OCI-LY1 (cell line): ENCODE results near the gene C9orf50.

Experiments
- H2AFZ ChIP-seq: fragments of 200-600 bp; sonication (generic), shearing (Covaris generic); 2 replicates; pipeline ENCODE4 v1.6.0; 2014; ENCODE audit warnings: antibody characterized with exemption, mild to moderate bottlenecking, low read length
- H3F3A ChIP-seq: fragments of 200-600 bp; sonication (generic), shearing (Covaris generic); 2 replicates; pipeline ENCODE4 v1.6.0; 2014; ENCODE audit warnings: mild to moderate bottlenecking, antibody characterized with exemption, low read length, moderate library complexity; ENCODE audit not compliant: insufficient read depth
- H3K27ac ChIP-seq: fragments of 200-600 bp; sonication (generic); 2 replicates; pipeline ENCODE4 v1.5.1; 2014; ENCODE audit warnings: low read length, mixed run types, mild to moderate bottlenecking, low read depth; ENCODE audit not compliant: poor library complexity, severe bottlenecking
- H3K27me3 ChIP-seq: fragments of 200-600 bp; sonication (generic); 2 replicates; pipeline ENCODE4 v1.6.0; 2014; ENCODE audit warnings: antibody characterized with exemption, mild to moderate bottlenecking, low read length, moderate library complexity; ENCODE audit not compliant: insufficient read depth
- H3K36me3 ChIP-seq: fragments of 200-600 bp; sonication (generic); 2 replicates; pipeline ENCODE4 v1.6.1; 2014; ENCODE audit warnings: mild to moderate bottlenecking, antibody characterized with exemption, low read length, moderate library complexity, mixed read lengths; ENCODE audit not compliant: insufficient read depth
- H3K4me1 ChIP-seq: fragments of 200-600 bp; sonication (generic); 2 replicates; pipeline ENCODE4 v1.5.1; 2014; ENCODE audit warnings: mild to moderate bottlenecking, low read length, moderate library complexity; ENCODE audit not compliant: insufficient read depth, severe bottlenecking
- H3K4me2 ChIP-seq: fragments of 200-600 bp; sonication (generic), shearing (Covaris generic); 2 replicates; pipeline ENCODE4 v1.6.1; 2014; ENCODE audit warnings: low read length
- H3K4me3 ChIP-seq: fragments of 200-600 bp; sonication (generic); 2 replicates; pipeline ENCODE4 v1.5.1; 2014; ENCODE audit warnings: low read length, low read depth, mild to moderate bottlenecking, mixed read lengths; ENCODE audit not compliant: poor library complexity, severe bottlenecking
- H3K79me2 ChIP-seq: fragments of 200-600 bp; shearing (Covaris generic); 2 replicates; pipeline ENCODE4 v1.6.1; 2016; ENCODE audit warnings: mixed run types, low read length, mixed read lengths; ENCODE audit not compliant: insufficient read depth
- H3K9ac ChIP-seq: fragments of 200-600 bp; sonication (generic), shearing (Covaris generic); 2 replicates; pipeline ENCODE4 v1.6.1; 2014; ENCODE audit warnings: mild to moderate bottlenecking, low read length, mixed read lengths
- H3K9me2 ChIP-seq: fragments of 200-600 bp; sonication (generic), shearing (Covaris generic); 2 replicates; pipeline ENCODE4 v1.6.1; 2014; ENCODE audit warnings: low read depth, mild to moderate bottlenecking, low read length, mixed read lengths
- H3K9me3 ChIP-seq: fragments of 200-600 bp; shearing (Covaris generic); 2 replicates; pipeline ENCODE4 v1.6.1; 2014; ENCODE audit warnings: low read length, mixed read lengths
- H4K20me1 ChIP-seq: fragments of 200-600 bp; sonication (generic), shearing (Covaris generic); 2 replicates; pipeline ENCODE4 v1.6.0; 2016; ENCODE audit warnings: mild to moderate bottlenecking, low read length; ENCODE audit not compliant: insufficient read depth
- CTCF ChIP-seq: fragments of 200-600 bp; sonication (generic), shearing (Covaris generic); IDR thresholded peaks from 2 replicates; pipeline ENCODE4 v1.5.1; 2017; ENCODE audit warnings: mild to moderate bottlenecking, antibody characterized with exemption, low read length, moderate library complexity, mixed read lengths
- EZH2 ChIP-seq: fragments of 200-600 bp; sonication (generic), shearing (Covaris generic); IDR thresholded peaks from 2 replicates; pipeline ENCODE4 v1.8.0; 2017; ENCODE audit warnings: borderline replicate concordance, mixed run types, mild to moderate bottlenecking, antibody characterized with exemption, low read length, moderate library complexity, mixed read lengths

The C9orf50 gene

GRCh38 chr9:129632460-129632859 is 11.6 kb upstream of the C9orf50 start:
- no peaks in the 10 kb centered on the region for H3K9me3 ChIP-seq
- no peak overlapping the region for H3K27ac ChIP-seq
- H3K27me3 ChIP-seq, result no peaks in the 10 kb centered on the region
- H3K79me2 ChIP-seq, result peaks cover 48% of the 10 kb centered on the region
- TF ChIP-seq CTCF (no peak), EZH2 (no peak)
- H3K4me3 ChIP-seq, result no peak overlapping the region
- no peaks in the 10 kb centered on the region for H3K9me2 ChIP-seq
- no peaks in the 10 kb centered on the region for H3F3A ChIP-seq
- H3K36me3 ChIP-seq, result peaks cover 91% of the 10 kb centered on the region
- no peak overlapping the region for H3K9ac ChIP-seq
- no peak overlapping the region for H2AFZ ChIP-seq
- peaks cover 19% of the 10 kb centered on the region for H3K4me1 ChIP-seq
- H4K20me1 ChIP-seq, result no peaks in the 10 kb centered on the region
- H3K4me2 ChIP-seq, result no peak overlapping the region

- no peaks in the 10 kb centered on the region for H3K9me2 ChIP-seq
- no peaks in the 10 kb centered on the region for H3F3A ChIP-seq
- H3K27me3 ChIP-seq, result no peaks in the 10 kb centered on the region
- no peaks in the 10 kb centered on the region for H4K20me1 ChIP-seq
- peaks cover 83% of the 10 kb centered on the region for H3K36me3 ChIP-seq
- no peak overlapping the region for H3K4me2 ChIP-seq
- H3K9me3 ChIP-seq, result no peaks in the 10 kb centered on the region
- no peak overlapping the region for H3K27ac ChIP-seq
- peaks cover 56% of the 10 kb centered on the region for H3K79me2 ChIP-seq
- no peak overlapping the region for H3K9ac ChIP-seq
- no peak for TF ChIP-seq EZH2
- TF ChIP-seq CTCF, result no peak
- peaks cover 24% of the 10 kb centered on the region for H3K4me1 ChIP-seq
- no peak overlapping the region for H3K4me3 ChIP-seq
- no peak overlapping the region for H2AFZ ChIP-seq
These were observed 10.8 kb upstream of the C9orf50 start for GRCh38 chr9:129631674-129632129.

DNA sequence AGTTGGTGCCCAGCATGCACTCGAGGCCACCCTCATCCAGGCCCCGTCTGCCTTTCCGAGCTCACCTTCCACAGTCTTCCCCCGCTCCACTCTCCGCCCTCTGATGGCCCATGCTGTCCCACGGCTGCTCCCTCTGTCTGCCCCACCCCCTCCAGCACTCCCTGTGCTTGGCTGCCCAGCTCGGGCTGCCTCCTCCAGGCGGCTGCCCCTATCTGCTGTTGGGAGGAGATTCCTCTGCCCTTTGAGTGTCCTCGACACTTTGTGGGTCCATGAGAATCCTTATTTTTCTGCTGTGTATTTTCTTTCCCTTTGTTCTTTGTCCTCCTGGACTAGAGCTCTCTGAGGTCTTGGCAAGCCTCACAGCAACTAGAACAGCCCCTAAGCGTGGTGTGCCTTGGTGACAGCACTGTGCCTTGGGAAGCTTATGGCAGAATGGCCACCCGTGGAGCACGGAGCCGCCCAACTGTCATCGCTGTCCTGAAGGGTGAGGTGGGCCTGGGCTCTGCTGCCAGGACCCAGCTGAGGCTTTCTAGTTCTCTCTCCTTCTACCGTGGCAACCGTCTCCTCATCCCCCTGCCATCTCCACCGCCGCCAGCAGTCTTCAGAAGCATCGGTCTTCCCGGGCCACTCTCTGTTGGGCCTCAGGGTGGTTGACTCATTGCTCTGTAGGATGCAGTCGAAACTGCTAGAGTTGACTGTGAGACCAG is 10.2 kb upstream of the C9orf50 start:
- no peak overlapping the region for H2AFZ ChIP-seq
- H3K9me3 ChIP-seq, result no peaks in the 10 kb centered on the region
- H3K4me2 ChIP-seq, result no peak overlapping the region
- H3K27ac ChIP-seq, result no peak overlapping the region
- TF ChIP-seq EZH2 (no peak), CTCF (no peak)
- no peaks in the 10 kb centered on the region for H3K27me3 ChIP-seq
- H3K9ac ChIP-seq, result no peak overlapping the region
- no peaks in the 10 kb centered on the region for H3F3A ChIP-seq
- peaks cover 80% of the 10 kb centered on the region for H3K36me3 ChIP-seq
- no peak overlapping the region for H3K4me3 ChIP-seq
- no peaks in the 10 kb centered on the region for H3K9me2 ChIP-seq
- H4K20me1 ChIP-seq, result no peaks in the 10 kb centered on the region
- H3K79me2 ChIP-seq, result peaks cover 60% of the 10 kb centered on the region
- peaks cover 24% of the 10 kb centered on the region for H3K4me1 ChIP-seq
